Smooth muscle cell (in vitro differentiated cells): Measurements from ENCODE around the gene SPATS1. TPM values are rescaled to one million over a fixed set of nuclear protein-coding genes. Genes with fewer than 3 reads are reported as not detected.

Experiments used
- DNase-seq: peaks from one replicate; lab custom pipeline; 2025; ENCODE audit not compliant: unreplicated experiment; lab: John Stamatoyannopoulos, UW
- H2AFZ ChIP-seq: fragments of 200-600 bp; sonication (generic); 2 replicates; pipeline ENCODE4 v1.6.0; 2016; ENCODE audit warnings: antibody characterized with exemption, low read depth, mild to moderate bottlenecking
- H3F3A ChIP-seq: fragments of 200-600 bp; sonication (generic); 2 replicates; pipeline ENCODE4 v1.6.0; 2017; ENCODE audit warnings: antibody characterized with exemption, low read depth
- H3K27ac ChIP-seq: fragments of 200-600 bp; sonication (generic); 2 replicates; pipeline ENCODE4 v1.5.1; 2016; ENCODE audit warnings: low read depth, mild to moderate bottlenecking
- H3K27me3 ChIP-seq: fragments of 200-600 bp; sonication (generic); 2 replicates; pipeline ENCODE4 v1.6.1; 2016; ENCODE audit warnings: low read depth, mild to moderate bottlenecking
- H3K36me3 ChIP-seq: fragments of 200-600 bp; sonication (generic); 2 replicates; pipeline ENCODE4 v1.5.1; 2016; ENCODE audit warnings: low read depth
- H3K4me1 ChIP-seq: fragments of 200-600 bp; sonication (generic); 2 replicates; pipeline ENCODE4 v1.5.1; 2016; ENCODE audit warnings: low read depth
- H3K4me2 ChIP-seq: fragments of 200-600 bp; sonication (generic); 2 replicates; pipeline ENCODE4 v1.6.0; 2016; ENCODE audit warnings: mild to moderate bottlenecking
- H3K4me3 ChIP-seq: fragments of 200-600 bp; sonication (generic); 2 replicates; pipeline ENCODE4 v1.5.1; 2016; ENCODE audit warnings: mild to moderate bottlenecking
- H3K79me2 ChIP-seq: fragments of 200-600 bp; sonication (generic); 2 replicates; pipeline ENCODE4 v1.6.0; 2016; ENCODE audit warnings: low read depth, mild to moderate bottlenecking
- H3K9ac ChIP-seq: fragments of 200-600 bp; sonication (generic); 2 replicates; pipeline ENCODE4 v1.6.0; 2016; ENCODE audit warnings: low read depth
- H3K9me3 ChIP-seq: fragments of 200-600 bp; sonication (generic); replicated peaks from 2 replicates; pipeline ENCODE4 v1.5.1; 2016; ENCODE audit warnings: low read depth
- H4K20me1 ChIP-seq: fragments of 200-600 bp; sonication (generic); 2 replicates; pipeline ENCODE4 v1.6.0; 2016; ENCODE audit warnings: low read depth
- WGBS: methylation state at CpG from one replicate; pipeline ENCODE4 v1.1.7; 2016; ENCODE audit warnings: low lambda C conversion rate; 5-methylcytosine and 5-hydroxymethylcytosine counted together
- polyA plus RNA-seq: library from polyadenylated mRNA; unstranded; fragments of >200 nt; fragmentation: Nextera tagmentation; extraction: Ambion mirVana; gene quantifications from 2 replicates; pipeline ENCODE4 v1.2.1, GENCODE V29; 2016
- total RNA-seq: library from RNA; depleted of rRNA; stranded (reverse); fragments of >200 nt; gene quantifications from 2 replicates; pipeline ENCODE4 v1.2.3, GENCODE V29; 2014
- TF ChIP-seq, protein P1 (sequence below): fragments of 200-600 bp; sonication (generic); IDR thresholded peaks from 2 replicates; pipeline ENCODE4 v1.5.1; 2017; ENCODE audit warnings: borderline replicate concordance, mild to moderate bottlenecking, antibody characterized with exemption; ENCODE audit not compliant: insufficient read depth, poor library complexity, severe bottlenecking

Gene SPATS1
- total and polyA plus RNA-seq, 2 experiments from 2014 or later = not detected

DNA sequence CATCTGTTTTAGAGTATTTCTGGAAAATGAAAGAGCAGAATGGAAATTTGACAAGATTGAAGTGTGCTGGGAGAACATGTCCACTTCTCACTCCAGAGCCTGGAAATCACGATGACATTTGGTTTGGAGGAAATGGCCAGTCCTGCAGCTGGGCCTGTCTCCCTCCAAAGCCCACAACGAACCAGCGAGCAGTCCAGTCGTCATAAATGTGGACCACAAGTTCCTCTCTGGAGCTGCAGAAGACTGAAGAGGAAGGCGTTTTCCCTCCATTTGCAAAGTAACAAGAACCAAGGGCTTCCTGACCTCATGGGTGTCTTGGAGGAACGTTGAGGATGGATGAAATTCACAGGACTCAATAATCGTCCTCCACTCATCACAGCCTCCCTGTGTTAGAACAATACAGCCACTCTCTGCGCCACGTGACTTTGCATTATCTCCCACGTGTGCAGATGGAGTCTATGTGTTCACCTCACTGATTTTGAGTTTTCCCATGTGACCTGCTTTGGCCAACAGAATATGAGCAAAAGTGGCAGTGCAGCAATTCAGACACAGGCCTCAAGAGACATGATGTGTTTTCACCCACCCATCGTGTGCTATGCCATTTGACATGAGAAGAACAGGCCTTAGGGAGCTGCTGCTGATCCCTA lies 9.1 kb upstream of the SPATS1 start:
- Histone ChIP-seq H3K9ac (no peak overlapping the region), H3K4me1 (no peaks in the 10 kb centered on the region), H2AFZ (no peak overlapping the region)

DNA sequence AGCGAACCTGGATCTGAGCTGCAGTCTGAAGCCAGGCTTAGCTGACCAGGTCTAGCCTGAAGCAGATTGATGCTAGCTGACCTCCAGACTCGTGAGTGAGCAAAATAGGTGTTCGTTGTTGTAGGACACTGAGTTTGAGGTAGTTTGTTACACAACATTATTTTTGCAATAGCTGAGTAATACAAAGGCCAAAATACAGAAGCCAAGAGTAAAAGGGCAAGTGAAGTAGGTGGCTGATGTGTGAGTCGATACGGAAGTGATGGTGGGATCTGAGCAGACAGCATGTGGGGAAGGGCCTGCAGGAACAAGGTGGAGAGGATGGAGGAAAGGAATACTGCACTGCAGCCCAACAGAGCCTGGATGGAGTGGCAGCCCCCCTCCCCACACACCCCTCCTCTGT lies 8.5 kb upstream of the SPATS1 start:
- Histone ChIP-seq H3K4me1 (no peaks in the 10 kb centered on the region), H3K9ac (no peak overlapping the region), H3K36me3 (no peaks in the 10 kb centered on the region), H3K79me2 (no peaks in the 10 kb centered on the region), H4K20me1 (no peaks in the 10 kb centered on the region), H3K9me3 (no peaks in the 10 kb centered on the region), H3F3A (no peaks in the 10 kb centered on the region), H3K27ac (no peak overlapping the region), H2AFZ (no peak overlapping the region), H3K27me3 (peaks cover 36% of the 10 kb centered on the region), H3K4me2 (no peak overlapping the region), H3K4me3 (no peak overlapping the region)
- TF ChIP-seq, protein P1, sequence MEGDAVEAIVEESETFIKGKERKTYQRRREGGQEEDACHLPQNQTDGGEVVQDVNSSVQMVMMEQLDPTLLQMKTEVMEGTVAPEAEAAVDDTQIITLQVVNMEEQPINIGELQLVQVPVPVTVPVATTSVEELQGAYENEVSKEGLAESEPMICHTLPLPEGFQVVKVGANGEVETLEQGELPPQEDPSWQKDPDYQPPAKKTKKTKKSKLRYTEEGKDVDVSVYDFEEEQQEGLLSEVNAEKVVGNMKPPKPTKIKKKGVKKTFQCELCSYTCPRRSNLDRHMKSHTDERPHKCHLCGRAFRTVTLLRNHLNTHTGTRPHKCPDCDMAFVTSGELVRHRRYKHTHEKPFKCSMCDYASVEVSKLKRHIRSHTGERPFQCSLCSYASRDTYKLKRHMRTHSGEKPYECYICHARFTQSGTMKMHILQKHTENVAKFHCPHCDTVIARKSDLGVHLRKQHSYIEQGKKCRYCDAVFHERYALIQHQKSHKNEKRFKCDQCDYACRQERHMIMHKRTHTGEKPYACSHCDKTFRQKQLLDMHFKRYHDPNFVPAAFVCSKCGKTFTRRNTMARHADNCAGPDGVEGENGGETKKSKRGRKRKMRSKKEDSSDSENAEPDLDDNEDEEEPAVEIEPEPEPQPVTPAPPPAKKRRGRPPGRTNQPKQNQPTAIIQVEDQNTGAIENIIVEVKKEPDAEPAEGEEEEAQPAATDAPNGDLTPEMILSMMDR = no peak
- WGBS = 90% methylated on average over 5 of the region's 5 CpGs
- DNase-seq = no peak

More for the DNA sequence above, 9.1 kb upstream of the SPATS1 start:
- Histone ChIP-seq H3K27me3 (peaks cover 37% of the 10 kb centered on the region), H3K4me2 (no peak overlapping the region), H4K20me1 (no peaks in the 10 kb centered on the region), H3F3A (no peaks in the 10 kb centered on the region), H3K27ac (no peak overlapping the region), H3K4me3 (no peak overlapping the region), H3K9me3 (no peaks in the 10 kb centered on the region), H3K36me3 (no peaks in the 10 kb centered on the region), H3K79me2 (no peaks in the 10 kb centered on the region)
- TF ChIP-seq, protein P1 = no peak
- DNase-seq = no peak
- WGBS = 92% methylated on average over 11 of the region's 11 CpGs

DNA sequence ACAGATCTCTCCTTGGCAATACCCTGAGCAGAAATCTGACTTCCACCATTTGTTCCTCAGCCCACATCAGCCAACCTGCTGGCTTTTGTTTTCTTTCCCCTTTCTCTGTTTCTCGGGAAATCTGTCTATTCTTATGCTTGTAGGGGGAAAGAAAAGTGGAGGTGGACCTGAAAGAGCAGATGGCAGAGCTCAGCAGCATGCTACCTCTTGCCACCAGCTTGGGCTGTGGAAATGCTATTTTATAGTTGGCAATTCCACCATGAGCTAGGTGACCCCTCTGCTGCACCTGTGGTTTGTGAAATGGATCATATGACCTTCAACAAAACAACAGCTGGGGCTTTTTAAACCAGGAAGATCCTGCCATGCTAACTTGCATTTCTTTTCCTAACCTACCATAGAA lies 6.8 kb upstream of the SPATS1 start:
- Histone ChIP-seq H3K4me2 (no peak overlapping the region), H3K27ac (no peak overlapping the region), H4K20me1 (no peaks in the 10 kb centered on the region), H2AFZ (no peak overlapping the region), H3K79me2 (no peaks in the 10 kb centered on the region), H3K4me3 (no peak overlapping the region), H3K36me3 (no peaks in the 10 kb centered on the region), H3K9me3 (no peaks in the 10 kb centered on the region), H3K27me3 (peaks cover 19% of the 10 kb centered on the region), H3F3A (no peaks in the 10 kb centered on the region), H3K4me1 (no peaks in the 10 kb centered on the region), H3K9ac (no peak overlapping the region)
- no peak for DNase-seq
- WGBS = 69% methylated on average over 1 of the region's 1 CpG
- TF ChIP-seq, protein P1 = no peak
